Measurements from ENCODE around the gene UBE2I.

The UBE2I gene

GRCh38 chr16:1333149-1333812, 23.8 kb downstream of the UBE2I start, which contains the start of gene BAIAP3:
TSS of gene BAIAP3 (plus strand) at chr16:1333645. CDS start at chr16:1338550, 4,905 bp downstream.
- Histone ChIP-seq H3F3A (ENCODE audit: low read depth) (no peaks in the 10 kb centered on the region), H3K4me3 (ENCODE audit: low read length, poor library complexity, severe bottlenecking) (no peak within 1 kb of the TSS), H3K79me2 (ENCODE audit: insufficient read depth, low read length) (no peaks in the 10 kb centered on the region), H3K4me2 (ENCODE audit: low read depth, low read length, poor library complexity, severe bottlenecking) (no peak within 1 kb of the TSS), H3K9me3 (ENCODE audit: insufficient read depth, low read depth, low read length) (no peaks in the 10 kb centered on the region), H3K27me3 (ENCODE audit: insufficient read depth, low read length, poor library complexity, severe bottlenecking) (no peaks in the 10 kb centered on the region), H4K20me1 (ENCODE audit: insufficient read depth, low read length, poor library complexity, severe bottlenecking) (no peaks in the 10 kb centered on the region), H3K9ac (ENCODE audit: low read depth, low read length, poor library complexity, severe bottlenecking) (no peak within 1 kb of the TSS), H3K4me1 (ENCODE audit: insufficient read depth, low read length, poor library complexity, severe bottlenecking) (no peaks in the 10 kb centered on the region), H3K36me3 (ENCODE audit: insufficient read depth, low read length) (no peaks in the 10 kb centered on the region), H2AFZ (ENCODE audit: low read length) (no peak within 1 kb of the TSS), H3K9me2 (replicated peaks; ENCODE audit: low read depth, low read length) (no peaks in the 10 kb centered on the region)
- no peak for TF ChIP-seq EZH2phosphoT487 (IDR thresholded peaks at IDR 0.05; ENCODE audit: borderline replicate concordance)
- TF ChIP-seq, protein P1, sequence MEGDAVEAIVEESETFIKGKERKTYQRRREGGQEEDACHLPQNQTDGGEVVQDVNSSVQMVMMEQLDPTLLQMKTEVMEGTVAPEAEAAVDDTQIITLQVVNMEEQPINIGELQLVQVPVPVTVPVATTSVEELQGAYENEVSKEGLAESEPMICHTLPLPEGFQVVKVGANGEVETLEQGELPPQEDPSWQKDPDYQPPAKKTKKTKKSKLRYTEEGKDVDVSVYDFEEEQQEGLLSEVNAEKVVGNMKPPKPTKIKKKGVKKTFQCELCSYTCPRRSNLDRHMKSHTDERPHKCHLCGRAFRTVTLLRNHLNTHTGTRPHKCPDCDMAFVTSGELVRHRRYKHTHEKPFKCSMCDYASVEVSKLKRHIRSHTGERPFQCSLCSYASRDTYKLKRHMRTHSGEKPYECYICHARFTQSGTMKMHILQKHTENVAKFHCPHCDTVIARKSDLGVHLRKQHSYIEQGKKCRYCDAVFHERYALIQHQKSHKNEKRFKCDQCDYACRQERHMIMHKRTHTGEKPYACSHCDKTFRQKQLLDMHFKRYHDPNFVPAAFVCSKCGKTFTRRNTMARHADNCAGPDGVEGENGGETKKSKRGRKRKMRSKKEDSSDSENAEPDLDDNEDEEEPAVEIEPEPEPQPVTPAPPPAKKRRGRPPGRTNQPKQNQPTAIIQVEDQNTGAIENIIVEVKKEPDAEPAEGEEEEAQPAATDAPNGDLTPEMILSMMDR (conservative IDR thresholded peaks at IDR 0.05; ENCODE audit: low read length), result no peak

DNA sequence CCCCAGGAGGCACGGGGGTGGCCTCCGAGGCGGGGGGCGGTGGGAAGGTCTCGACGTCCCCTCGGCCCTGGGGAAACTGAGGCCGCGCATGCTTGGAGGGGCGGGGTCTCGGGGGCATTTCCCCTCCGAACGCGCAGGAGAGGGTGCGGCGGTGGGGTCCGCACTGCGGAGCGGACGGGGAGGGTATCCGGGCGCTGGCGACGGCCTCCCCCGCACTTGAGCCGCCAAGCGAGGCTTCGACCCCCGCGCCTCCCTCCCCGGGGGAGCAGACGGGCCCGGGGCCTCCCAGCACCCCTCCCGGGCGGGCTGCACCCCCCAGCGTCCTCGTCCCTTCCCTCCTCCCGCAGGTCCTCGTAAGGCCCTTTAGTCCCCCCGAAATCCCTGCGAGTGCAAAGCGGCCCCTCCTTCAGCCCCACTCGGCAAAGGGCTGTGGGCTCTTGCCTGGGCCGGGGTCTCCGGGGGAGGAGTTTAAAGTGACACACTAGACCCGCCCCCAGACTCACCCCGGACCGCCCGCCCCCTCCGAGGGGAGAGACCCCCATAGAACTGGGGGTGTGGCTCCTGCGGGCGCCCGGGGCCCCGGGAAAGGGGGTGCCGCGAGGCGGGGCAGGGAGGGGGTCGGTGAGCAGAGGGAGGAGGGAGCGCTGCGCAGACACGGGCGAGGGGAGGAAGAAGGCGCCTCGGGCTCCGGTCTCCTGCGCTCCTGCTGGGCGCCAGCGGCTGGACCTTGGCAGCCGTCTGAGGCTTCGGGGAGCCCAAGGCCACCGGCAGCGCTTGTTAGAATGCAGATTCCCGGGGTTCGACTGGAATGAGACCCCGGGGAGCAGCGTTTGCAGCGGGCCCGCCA, 24.6 kb downstream of the UBE2I start:
- TF ChIP-seq, protein P1 (conservative IDR thresholded peaks at IDR 0.05; ENCODE audit: low read length), result no peak
- TF ChIP-seq EZH2phosphoT487 (IDR thresholded peaks at IDR 0.05; ENCODE audit: borderline replicate concordance), result no peak
- Histone ChIP-seq H2AFZ (ENCODE audit: low read length) (no peak overlapping the region), H3K79me2 (ENCODE audit: insufficient read depth, low read length) (no peaks in the 10 kb centered on the region), H3K27me3 (ENCODE audit: insufficient read depth, low read length, poor library complexity, severe bottlenecking) (no peaks in the 10 kb centered on the region), H4K20me1 (ENCODE audit: insufficient read depth, low read length, poor library complexity, severe bottlenecking) (no peaks in the 10 kb centered on the region), H3K36me3 (ENCODE audit: insufficient read depth, low read length) (no peaks in the 10 kb centered on the region), H3K4me1 (ENCODE audit: insufficient read depth, low read length, poor library complexity, severe bottlenecking) (no peaks in the 10 kb centered on the region), H3K4me3 (ENCODE audit: low read length, poor library complexity, severe bottlenecking) (no peak overlapping the region), H3K9me3 (ENCODE audit: insufficient read depth, low read depth, low read length) (no peaks in the 10 kb centered on the region), H3F3A (ENCODE audit: low read depth) (no peaks in the 10 kb centered on the region), H3K9ac (ENCODE audit: low read depth, low read length, poor library complexity, severe bottlenecking) (no peak overlapping the region), H3K9me2 (replicated peaks; ENCODE audit: low read depth, low read length) (no peaks in the 10 kb centered on the region), H3K4me2 (ENCODE audit: low read depth, low read length, poor library complexity, severe bottlenecking) (no peak overlapping the region)

DNA sequence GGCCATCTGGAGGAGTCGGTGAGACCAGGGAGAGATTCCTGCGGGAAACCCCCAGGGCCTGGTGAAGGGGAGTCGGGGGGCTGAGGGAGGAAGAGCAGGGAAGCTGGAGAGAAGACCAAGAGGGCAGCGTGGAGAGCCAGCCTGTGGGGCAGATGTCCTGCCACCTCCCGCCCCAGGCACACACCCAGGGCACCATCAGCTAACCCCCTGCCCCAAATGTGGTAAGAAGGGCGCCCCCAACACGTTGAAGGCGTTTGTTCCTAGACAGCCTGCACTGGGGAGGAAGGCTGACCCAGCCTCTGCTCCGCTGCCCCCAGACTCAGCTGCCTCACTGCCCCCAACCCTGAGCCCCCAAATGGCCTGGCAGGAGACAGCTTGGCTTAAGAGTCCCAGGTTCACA, 25.3 kb downstream of the UBE2I start:
- no peak overlapping the region for H3K4me2 ChIP-seq (ENCODE audit: low read depth, low read length, poor library complexity, severe bottlenecking)

More for the DNA sequence above, 25.3 kb downstream of the UBE2I start:
- H3K4me3 ChIP-seq (ENCODE audit: low read length, poor library complexity, severe bottlenecking), result no peak overlapping the region
- H3K9ac ChIP-seq (ENCODE audit: low read depth, low read length, poor library complexity, severe bottlenecking), result no peak overlapping the region
- no peaks in the 10 kb centered on the region for H3K4me1 ChIP-seq (ENCODE audit: insufficient read depth, low read length, poor library complexity, severe bottlenecking)
- H3K36me3 ChIP-seq (ENCODE audit: insufficient read depth, low read length), result no peaks in the 10 kb centered on the region
- no peaks in the 10 kb centered on the region for H3K9me3 ChIP-seq (ENCODE audit: insufficient read depth, low read depth, low read length)
- no peaks in the 10 kb centered on the region for H3K9me2 ChIP-seq (replicated peaks; ENCODE audit: low read depth, low read length)
- no peaks in the 10 kb centered on the region for H3F3A ChIP-seq (ENCODE audit: low read depth)
- H2AFZ ChIP-seq (ENCODE audit: low read length), result no peak overlapping the region
- no peaks in the 10 kb centered on the region for H4K20me1 ChIP-seq (ENCODE audit: insufficient read depth, low read length, poor library complexity, severe bottlenecking)
- no peaks in the 10 kb centered on the region for H3K27me3 ChIP-seq (ENCODE audit: insufficient read depth, low read length, poor library complexity, severe bottlenecking)
- TF ChIP-seq, protein P1 (conservative IDR thresholded peaks at IDR 0.05; ENCODE audit: low read length), result no peak
- no peak for TF ChIP-seq EZH2phosphoT487 (IDR thresholded peaks at IDR 0.05; ENCODE audit: borderline replicate concordance)
- no peaks in the 10 kb centered on the region for H3K79me2 ChIP-seq (ENCODE audit: insufficient read depth, low read length)
